GM18951 (cell line): Measurements from ENCODE around the gene KLHL7.

Source experiments
- POLR2A ChIP-seq: IDR thresholded peaks from 4 replicates; pipeline ENCODE4 v1.6.1; 2011; ENCODE audit warnings: mild to moderate bottlenecking; ENCODE audit not compliant: insufficient read length, insufficient read depth; ENCODE audit errors: extremely low read depth
- in situ Hi-C: fragments of 300-500 bp; cut with MboI; formaldehyde crosslinking; loops from one replicate; pipeline ENCODE4 v1.12.0; 2022; ENCODE audit warnings: low sequenced_read_pairs, mixed read lengths, inconsistent platforms; ENCODE audit not compliant: unreplicated experiment

Gene KLHL7

GRCh38 chr7:23105644-23106056, at the start of gene KLHL7:
Gene KLHL7, plus strand, starts transcription at chr7:23105785. Its CDS starts 242 bp downstream, at chr7:23106027.
- peak; percentile 94 for TF ChIP-seq POLR2A
- in situ Hi-C loops = no loop called here

GRCh38 chr7:23058408-23059096, 47.0 kb upstream of the KLHL7 start:
- in situ Hi-C loops = loop anchor here (5.0 to 10.0 kb wide), 2 partner anchors 211 to 504 kb away; no protein-coding TSS in a partner anchor

GRCh38 chr7:23061327-23061726, 44.3 kb upstream of the KLHL7 start:
- TF ChIP-seq POLR2A = no peak
- in situ Hi-C loops = no loop called here

More at GRCh38 chr7:23058408-23059096, 47.0 kb upstream of the KLHL7 start:
- no peak for TF ChIP-seq POLR2A

GRCh38 chr7:23062452-23062851, 43.1 kb upstream of the KLHL7 start:
- in situ Hi-C loops = no loop called here
- TF ChIP-seq POLR2A = no peak

- no peak for TF ChIP-seq POLR2A
- in situ Hi-C loops = no loop called here
These were observed 39.6 kb upstream of the KLHL7 start for GRCh38 chr7:23065974-23066373.

- in situ Hi-C loops = no loop called here
- TF ChIP-seq POLR2A = no peak
These were observed 38.3 kb upstream of the KLHL7 start for GRCh38 chr7:23067271-23067670.

GRCh38 chr7:23072048-23072447, 33.5 kb upstream of the KLHL7 start:
- TF ChIP-seq POLR2A = no peak
- in situ Hi-C loops = no loop called here

GRCh38 chr7:23072922-23073321, 32.7 kb upstream of the KLHL7 start:
- in situ Hi-C loops = no loop called here
- TF ChIP-seq POLR2A = no peak

- TF ChIP-seq POLR2A = no peak
- in situ Hi-C loops = no loop called here
These were observed 30.9 kb upstream of the KLHL7 start for GRCh38 chr7:23074443-23075261.

- TF ChIP-seq POLR2A = no peak
- in situ Hi-C loops = no loop called here
These were observed 30.0 kb upstream of the KLHL7 start for GRCh38 chr7:23075571-23075970.

GRCh38 chr7:23076772-23077171, 28.8 kb upstream of the KLHL7 start:
- in situ Hi-C loops = no loop called here

GRCh38 chr7:23093111-23093510, 12.5 kb upstream of the KLHL7 start:
- in situ Hi-C loops = no loop called here
- TF ChIP-seq POLR2A = no peak

More at GRCh38 chr7:23076772-23077171, 28.8 kb upstream of the KLHL7 start:
- TF ChIP-seq POLR2A = no peak

- TF ChIP-seq POLR2A = no peak
- in situ Hi-C loops = no loop called here
These were observed 12.0 kb upstream of the KLHL7 start for GRCh38 chr7:23093546-23093945.
